ENCODE measurements around the gene GNL1.

GNL1 gene

DNA sequence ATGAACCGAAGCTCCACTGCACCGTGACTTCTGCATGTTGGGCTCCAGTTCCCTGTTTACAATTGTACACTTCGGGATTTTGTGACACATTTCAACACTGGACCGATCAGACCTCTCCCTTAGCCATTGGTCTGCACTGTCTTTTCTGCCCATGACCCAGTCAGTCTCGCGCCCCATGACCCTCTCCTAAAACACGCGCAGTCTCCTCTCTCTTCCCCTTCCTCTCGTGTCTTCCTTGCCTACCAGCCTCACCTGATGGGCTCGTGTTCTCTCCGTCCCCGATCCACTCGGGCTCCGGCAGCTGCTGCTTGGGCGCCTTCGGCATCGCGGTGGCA is 14.4 kb upstream of the GNL1 start:
- no peak for DNase-seq (ENCODE audit: low read depth in 2 of 2)

DNA sequence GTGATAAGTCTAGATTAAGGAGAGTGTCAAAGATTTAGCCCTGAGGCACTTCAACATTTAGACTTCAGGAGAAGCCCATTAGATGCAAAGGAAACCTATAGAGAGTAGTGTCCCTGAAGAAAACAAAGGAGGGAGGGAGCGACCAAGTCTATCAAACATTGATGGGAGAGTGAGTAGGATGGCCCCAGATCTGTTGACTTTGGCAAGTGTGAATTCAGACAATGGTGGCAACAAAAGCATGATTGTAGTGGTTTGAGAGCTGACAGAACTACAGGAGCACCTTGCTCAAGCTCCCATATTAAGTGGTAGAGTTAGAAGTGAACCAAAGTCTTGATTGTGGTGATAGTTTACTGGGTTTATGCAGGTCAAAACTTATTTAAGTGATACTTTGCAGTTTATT is 14.0 kb upstream of the GNL1 start:
- no peak for DNase-seq (ENCODE audit: low read depth in 2 of 2)

DNA sequence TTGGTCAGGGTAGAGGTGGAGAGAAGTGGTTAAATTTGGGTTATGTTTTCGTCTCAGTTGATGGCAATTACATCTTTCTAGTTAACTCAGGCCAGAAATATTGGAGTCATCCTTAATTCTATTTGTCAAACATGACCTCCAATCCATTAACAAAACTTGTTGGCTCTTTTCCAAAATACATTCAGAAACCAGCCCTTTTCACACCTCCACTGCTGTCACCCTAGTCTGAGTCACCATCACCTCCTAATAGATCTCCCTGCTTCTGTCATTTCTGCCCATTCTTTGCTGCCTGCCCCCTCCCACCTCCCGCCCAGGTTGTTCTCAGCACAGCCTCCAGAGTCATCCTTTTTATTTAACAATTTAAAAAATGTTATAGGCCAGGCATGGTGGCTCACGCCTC is 12.0 kb upstream of the GNL1 start:
- DNase-seq (ENCODE audit: low read depth in 2 of 2), result no peak

DNA sequence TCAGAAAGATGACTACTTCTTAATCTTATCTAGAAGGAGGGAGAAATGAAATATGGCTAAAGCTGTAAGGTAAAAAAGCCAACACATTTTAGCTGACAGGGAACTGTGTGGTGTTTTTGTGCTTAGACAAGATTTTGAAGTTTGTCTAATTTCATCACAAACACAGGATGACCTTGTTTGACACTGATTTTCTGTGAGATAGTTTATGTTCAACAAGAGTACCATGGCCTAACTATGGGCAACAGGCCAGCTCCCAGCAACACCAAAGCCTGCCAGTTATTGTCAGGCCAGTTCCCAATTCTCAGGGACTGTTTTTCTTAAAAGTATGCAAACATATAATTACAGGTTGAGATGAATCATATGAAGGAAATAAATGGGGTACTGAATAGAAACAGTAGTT is 9.5 kb upstream of the GNL1 start:
- DNase-seq (ENCODE audit: low read depth in 2 of 2), result no peak

DNA sequence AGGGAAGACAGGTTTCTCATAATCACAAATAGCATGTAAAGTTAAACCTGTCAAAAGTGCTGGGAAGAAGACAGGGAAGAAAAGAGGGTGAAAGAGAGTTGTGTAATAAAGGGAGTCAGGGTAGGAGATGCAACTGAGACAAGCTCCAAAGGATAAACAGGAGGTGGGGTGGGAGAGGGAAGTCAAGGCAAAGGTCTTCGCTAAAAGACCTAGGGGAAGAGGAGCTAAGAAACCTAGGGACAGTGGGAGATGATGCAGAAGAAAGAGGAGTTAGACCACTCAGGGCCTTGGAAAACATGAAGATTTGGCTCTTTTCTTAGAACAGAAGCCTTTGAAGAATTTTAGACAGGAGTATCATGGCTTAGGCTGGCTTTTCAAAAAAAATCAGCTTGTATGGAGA is 7.8 kb upstream of the GNL1 start:
- DNase-seq (ENCODE audit: low read depth in 2 of 2), result no peak

DNA sequence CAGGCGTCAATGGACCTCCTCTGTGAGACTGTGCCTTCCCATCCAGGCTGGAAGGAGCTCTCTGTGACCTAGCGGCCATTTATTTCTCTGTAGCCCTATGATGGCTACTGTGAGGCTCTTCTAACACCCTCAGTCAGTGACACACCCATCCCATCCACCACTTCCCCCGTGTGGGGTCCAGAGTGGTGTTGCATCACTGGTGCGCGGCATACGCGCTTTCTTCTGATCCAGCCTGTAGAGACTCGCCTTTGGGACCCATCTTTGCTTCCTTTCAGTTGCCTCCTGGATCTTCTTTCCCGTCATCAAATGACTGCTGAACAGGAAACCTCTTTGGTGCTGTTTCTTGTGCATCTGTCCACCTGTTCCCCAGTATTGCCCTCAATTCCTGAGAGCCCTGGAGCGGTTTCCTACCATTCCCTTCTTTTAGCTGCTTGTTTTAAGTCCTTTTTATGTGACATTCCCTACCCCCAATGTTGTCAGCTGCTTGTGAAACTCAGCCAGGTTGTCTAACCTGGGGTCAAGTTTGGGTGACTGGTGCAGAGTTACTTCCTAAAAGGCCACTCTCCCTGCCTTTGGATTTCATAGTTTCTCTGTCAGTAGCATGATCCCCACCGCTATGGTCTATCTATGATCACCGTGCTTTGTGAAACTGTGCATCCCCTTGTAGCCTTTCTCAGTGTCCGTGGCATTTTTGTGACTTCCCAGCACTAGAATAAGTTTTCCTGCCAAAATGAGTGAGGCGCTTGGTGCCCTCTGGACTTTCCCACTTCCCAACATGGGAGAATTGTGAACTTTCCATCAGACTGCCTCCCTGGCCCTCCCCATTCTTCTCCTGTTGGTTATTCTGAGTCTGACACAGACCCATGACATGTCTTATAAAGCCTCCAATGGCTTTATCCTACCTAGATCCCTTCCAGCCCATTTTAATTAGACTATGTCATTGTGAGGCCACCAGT is 6.5 kb upstream of the GNL1 start:
- DNase-seq (ENCODE audit: low read depth in 2 of 2), result no peak

DNA sequence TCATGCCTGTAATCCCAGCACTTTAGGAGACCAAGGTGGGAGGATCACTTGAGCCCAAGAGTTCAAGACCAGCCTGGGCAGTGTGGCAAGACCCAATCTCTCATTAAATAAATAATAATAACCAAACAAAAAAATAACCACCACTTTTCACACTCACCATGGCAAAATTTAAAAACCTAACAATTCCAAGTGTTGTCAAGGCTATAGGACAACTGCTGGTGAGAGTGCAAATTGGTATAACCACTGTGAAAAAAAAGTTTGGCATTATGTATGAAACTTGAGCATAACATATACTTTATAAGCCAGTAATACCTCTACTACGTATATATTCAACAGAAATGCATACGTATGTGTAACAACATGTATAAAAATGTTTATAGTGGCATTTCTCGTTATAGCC is 4.6 kb upstream of the GNL1 start:
- DNase-seq (ENCODE audit: low read depth in 2 of 2), result no peak

DNA sequence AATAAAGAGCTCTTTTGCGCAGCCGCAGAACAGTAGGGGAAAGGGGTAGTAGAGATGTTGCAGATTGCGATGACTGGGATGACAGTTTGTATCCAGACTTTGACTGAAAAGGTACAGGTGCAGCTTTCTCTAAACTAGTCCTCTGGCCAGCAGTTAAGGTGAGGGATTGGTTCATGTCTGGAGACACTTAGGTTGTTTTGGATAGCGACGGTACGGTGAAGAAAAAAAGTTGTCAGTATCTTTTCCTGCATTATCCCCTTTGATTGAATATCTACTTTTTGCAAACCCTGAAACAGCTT is 1.3 kb upstream of the GNL1 start:
- DNase-seq (ENCODE audit: low read depth in 2 of 2), result peak in 1 of 2 donors; percentile 33

DNA sequence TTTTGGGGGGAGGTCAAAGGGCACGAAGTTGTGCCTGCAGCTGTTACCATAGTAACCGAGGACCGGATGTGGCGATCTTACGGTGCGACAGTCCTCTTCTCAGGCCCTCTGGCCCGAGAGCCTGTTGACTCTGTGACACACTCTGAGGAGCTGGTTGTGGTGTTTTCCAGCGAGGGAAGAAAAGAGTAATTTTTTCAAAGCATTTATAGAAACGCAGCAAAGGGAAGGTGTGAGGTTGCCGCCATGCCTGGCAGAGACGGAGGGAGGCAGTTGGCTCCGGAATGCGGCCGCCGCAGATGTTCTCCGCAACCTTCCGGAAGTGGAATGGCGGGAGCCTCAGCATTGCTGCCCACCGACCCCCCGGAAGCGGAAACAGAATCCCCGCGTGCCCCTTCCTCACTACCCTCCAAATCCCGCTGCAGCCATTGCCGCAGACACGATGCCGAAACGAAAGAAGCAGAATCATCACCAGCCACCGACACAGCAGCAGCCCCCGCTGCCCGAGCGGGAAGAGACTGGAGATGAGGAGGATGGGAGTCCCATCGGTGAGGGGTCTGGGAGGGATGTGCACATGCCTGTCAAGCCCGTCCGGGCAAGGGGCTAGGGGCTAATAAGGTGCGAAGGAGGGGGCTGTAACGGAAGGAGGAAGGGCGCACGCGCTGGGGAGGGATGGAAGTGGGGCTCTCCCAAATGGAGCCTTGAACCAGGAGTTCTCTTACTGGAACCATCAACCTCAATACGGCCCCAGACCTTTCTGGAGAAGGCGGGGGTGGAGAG is 805 bp upstream of the GNL1 start, which contains the start of gene PRR3:
Gene PRR3, plus strand, starts transcription at position 390 of the 777 bp plus-strand sequence. Its CDS starts 50 bp downstream, at position 440.
- peak; percentile 68 to 72 for DNase-seq (ENCODE audit: low read depth in 2 of 2)

DNA sequence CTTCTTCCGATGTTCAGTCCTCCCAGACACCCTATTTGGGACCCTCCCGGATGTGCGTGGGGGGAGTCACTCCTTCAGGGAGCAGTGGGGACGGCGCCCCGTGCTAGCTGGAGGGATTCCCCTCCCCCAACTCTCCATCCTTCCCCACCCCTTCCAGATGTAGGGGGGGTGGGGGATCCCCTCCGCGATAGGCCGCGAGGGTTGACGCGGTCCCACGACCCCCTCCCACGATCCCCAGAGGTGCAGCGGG is 548 bp downstream of the GNL1 start:
- no peak for DNase-seq (ENCODE audit: low read depth in 2 of 2)

DNA sequence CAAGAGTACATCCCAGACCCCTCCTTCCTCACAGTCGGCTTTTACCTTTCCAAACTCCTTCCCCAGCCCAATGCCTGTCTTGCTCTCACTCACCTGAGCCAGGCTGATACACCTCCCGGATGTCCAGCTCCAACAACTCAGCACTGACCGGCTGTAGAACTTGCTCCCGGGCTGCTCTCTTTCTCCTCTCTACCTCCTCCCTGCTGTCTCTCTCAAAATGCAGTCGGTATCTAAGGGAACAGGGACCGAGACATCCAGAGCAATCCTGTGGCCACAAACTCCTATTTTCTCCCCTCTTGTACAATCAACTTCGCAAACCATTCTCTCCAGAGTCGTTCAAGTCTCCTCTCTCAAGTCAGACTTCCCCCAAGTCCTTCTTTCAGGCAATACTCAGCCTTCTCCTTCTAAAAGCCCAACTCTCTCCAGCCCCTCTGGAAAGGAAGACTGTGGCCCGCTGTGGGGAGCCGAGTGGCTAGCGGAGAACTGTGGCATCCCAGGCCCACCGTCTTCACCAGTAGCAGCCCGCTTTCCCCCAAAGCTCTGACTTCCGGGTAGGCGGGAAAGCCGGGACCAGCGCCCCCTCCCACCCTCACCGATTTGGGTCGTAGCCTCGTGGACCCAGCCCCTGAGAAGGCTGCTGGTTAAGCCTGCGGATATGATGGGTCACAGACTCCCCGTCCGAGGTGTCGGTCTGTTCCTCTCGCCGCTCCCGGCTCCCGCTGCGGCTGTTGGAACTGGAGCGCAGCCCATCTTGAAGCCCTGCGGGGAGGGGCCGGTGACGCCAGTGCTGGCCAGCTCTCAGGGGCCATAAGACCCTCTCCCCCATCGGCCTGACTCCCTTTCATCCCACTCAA is 1.1 kb downstream of the GNL1 start:
- no peak for DNase-seq (ENCODE audit: low read depth in 2 of 2)

DNA sequence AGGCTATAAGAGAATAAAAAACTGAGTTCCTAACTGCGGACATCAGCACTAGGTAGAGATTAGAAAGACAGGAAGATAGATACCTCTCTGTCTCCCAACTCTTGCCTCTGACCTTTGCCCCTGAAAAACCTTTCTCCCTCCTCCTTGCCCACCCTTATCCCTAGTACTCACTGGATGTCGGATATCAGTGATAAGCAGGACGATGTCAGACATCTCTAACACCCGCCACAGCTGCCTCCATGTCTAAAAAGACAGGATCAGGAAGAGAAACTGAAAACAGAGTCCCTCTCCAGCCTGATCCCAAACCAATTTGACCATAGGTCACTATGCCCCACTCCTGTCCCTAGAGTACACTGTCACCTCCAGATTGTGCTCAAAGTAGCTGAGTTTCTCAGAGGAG is 1.9 kb downstream of the GNL1 start:
- no peak for DNase-seq (ENCODE audit: low read depth in 2 of 2)

DNA sequence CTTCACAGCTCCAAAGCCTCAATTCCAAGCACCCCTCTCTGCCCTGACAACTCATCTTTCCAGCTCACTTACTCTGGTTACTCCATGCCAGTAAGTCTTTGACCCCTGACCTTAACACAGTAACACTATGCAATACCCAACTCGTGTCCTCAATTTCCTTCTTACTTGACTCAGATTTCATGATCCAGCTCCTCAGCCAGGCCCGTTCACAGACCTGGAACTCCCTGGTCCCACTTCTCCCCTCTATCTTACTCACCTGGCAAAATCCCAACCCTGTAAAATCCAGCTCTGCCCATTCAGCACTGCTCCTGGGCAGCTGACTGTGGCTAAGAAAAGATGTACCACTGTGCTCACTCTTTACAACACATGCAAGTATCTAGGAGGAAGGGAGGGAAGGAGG is 7.9 kb downstream of the GNL1 start:
- no peak for DNase-seq (ENCODE audit: low read depth in 2 of 2)

DNA sequence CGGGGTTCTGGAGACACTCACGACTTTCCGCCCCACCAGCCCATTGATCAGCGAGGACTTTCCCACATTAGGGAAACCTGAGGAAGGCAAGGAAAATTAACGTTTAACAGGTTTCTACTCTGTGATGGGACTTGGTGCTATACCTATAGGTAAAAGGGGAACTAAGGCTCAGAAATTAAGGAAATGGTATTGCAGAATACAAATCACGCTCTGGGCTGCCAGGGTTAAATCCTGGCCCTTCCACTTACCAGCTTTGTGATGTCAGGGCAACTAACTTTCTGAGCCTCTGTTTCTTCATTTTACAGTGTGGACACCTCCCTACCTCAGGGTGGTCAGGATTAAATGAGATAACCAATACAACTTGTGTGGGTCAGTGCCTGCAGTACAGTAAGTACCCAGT is 8.8 kb downstream of the GNL1 start:
- no peak for DNase-seq (ENCODE audit: low read depth in 2 of 2)

DNA sequence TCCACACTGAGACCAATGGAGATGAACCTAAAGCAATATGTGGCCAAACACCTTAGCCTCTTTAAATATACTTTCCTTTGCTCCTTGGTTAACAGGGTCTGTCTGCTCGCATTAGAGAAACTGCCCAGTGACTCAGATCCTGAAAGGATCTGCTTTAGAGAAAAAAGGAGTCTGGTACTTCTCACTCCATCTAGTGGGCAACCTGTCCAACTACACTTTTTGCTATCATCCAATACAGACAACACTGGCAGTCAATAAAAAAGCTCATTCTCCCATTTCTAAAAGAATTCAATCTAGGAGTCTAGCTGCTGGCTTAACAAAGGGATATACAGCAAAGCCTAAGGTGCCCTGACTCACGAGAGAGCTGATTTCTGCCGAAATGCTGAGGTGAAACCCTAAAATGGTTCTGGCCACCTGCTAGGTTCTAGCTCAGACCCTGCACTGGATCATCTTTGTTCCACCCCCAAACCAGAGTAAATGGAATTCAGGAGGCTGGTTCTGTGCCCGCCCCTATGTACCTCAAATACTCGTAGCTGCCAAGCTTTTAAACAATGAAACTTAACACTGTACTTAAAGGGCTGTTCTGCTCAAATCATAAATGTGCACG is 11.5 kb downstream of the GNL1 start:
- no peak for DNase-seq (ENCODE audit: low read depth in 2 of 2)

DNA sequence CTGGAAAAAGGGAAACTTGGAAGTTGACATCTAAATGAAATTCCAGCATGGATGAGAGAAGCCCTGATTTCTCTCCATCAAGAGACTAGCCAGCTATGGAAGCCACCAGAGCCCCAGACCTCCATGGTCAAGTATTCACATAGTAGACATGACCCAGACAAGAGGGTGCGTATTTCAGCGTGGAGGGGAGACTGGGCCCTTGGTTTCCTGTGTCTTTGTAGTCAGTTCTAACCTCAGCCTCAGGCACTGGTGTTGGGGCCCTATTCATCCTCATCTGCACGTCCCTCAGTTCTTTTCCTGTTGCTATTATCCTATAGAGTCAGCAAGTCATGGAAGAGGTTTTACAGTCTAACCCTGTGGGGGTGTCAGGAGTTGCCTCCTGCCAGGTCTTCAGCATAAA is 12.5 kb downstream of the GNL1 start:
- DNase-seq (ENCODE audit: low read depth in 2 of 2), result no peak

DNA sequence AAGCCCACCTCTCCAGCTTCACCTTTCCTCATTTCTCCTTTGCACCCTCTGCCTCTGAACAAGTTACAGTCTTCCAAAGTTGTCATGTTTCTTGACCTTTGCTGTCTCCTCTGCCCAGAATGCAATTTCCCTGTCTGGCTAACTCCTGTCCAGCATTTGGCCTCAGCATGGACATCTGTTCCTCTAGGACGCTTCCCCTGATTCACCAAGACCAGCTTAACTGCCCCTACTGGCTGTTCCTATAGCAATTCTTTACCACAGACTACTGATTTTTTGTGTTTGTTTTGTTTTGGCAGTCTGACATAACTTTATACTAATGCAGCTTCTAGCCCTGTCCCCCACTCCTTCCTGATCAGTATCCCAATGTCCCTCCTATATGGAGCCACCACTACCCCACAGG is 13.4 kb downstream of the GNL1 start:
- DNase-seq (ENCODE audit: low read depth in 2 of 2), result no peak

DNA sequence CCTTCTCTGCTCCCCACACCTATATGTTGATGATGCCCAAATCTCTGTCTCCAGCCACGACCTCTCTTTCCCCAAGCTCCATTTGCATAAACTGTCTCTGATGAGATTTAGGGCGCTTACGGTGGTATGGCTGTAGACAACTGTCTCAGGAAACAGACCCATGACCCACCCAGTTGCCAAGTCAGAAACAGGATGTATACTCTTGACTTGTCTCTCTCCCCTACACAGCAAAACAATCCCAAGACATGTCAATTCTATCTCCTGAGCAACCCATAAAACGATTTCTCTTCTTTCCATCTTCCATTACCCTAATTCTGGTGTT is 13.9 kb downstream of the GNL1 start:
- DNase-seq (ENCODE audit: low read depth in 2 of 2), result no peak

DNA sequence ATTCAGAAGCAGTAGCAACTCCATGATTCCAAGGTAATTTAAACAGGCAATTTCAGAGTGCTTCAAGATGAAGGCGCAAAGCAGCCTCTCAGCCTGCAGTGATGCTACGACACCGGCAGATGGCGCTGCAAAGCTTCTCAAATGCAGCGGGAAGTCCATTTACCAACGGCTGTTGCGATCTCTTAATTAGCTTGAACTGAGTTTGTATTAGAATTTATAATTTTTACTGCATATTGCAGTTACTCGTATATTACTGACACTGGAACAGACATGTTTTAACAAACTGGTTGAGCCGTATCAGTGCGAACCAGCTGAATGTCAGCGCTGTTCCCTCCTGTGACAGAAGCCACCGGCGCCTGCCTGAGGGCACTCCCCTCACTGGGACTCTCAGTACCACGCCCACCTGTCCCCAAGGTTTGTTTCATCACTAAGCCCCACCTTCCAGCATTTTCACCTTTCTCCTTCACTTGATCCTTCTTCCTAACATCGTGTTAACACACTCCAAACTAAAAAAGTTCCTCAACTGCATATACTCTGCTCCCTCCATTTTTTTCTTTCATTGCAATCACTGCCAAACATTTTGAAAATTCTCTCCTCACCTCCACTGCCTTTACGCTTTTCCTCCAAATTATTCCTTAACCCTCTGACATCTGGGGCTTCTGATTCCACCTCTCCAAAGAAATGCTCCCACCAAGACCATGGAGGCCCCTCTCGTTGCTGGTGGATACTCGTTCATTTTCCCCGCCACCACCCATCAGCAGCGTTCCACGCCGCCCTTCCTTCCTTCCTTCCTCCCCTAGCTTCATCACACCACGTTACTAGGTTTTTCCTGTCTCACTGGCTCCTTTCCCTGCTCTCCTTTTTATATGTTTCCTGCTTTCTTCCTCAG is 14.5 kb downstream of the GNL1 start:
- peak; percentile 68 to 72 for DNase-seq (ENCODE audit: low read depth in 2 of 2)

DNA sequence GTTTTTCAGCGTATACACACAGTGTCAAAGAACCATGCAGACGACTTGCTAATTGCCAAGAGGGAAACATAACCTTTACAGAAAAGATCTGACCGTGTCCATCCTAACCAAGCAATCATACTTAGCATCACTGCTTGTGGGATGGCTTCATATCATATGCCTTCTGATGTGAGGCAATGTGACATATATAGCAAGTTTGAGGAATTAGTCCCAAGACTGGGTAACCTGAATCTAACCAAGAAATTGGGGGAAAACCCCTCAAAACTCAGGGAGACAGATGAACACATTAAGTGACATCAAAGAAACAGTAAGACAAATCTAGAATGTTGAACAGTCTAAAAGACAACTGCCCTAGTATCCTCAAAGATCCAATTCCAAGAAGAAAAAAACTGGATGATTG is 18.4 kb downstream of the GNL1 start:
- no peak for DNase-seq (ENCODE audit: low read depth in 2 of 2)

All from stimulated activated CD8-positive, alpha-beta memory T cell treated with anti-CD3 and anti-CD28 coated beads, Interleukin-2, amount 100 ng/mL, for 1 hour (primary cell).